Stomach smooth muscle (tissue), 2 donors: Measurements from ENCODE around the gene AGA.

Source experiments
- H3K27ac ChIP-seq: one replicate; pipeline ENCODE4 v1.7.0; 2013; ENCODE audit warnings: mild to moderate bottlenecking, low read length, inconsistent platforms
- H3K27me3 ChIP-seq, 2 donors: one replicate each; pipeline ENCODE4 v1.7.0; 2013; ENCODE audit warnings: low read length in 2 of 2; ENCODE audit not compliant: insufficient read depth in 2 of 2, control insufficient read depth in 1 of 2
- H3K36me3 ChIP-seq, 2 donors: one replicate each; pipeline ENCODE4 v1.7.0; 2013; ENCODE audit warnings: low read length in 2 of 2; ENCODE audit not compliant: control insufficient read depth in 2 of 2, insufficient read depth in 2 of 2
- H3K4me1 ChIP-seq: one replicate; pipeline ENCODE4 v1.7.0; 2013; ENCODE audit warnings: low read length; ENCODE audit not compliant: control insufficient read depth, insufficient read depth
- H3K4me3 ChIP-seq, 2 donors: one replicate each; pipeline ENCODE4 v1.7.0; 2013; ENCODE audit warnings: low read length in 2 of 2
- H3K9ac ChIP-seq, 2 donors: one replicate each; pipeline ENCODE4 v1.7.0; 2013; ENCODE audit warnings: low read length in 2 of 2, mild to moderate bottlenecking in 1 of 2
- H3K9me3 ChIP-seq, 2 donors: one replicate each; pipeline ENCODE4 v1.7.0; 2013; ENCODE audit warnings: low read length in 2 of 2; ENCODE audit not compliant: control insufficient read depth in 2 of 2
- donor health status: healthy.
- donor health status: Pancreatic carcinoma.

The AGA gene

DNA sequence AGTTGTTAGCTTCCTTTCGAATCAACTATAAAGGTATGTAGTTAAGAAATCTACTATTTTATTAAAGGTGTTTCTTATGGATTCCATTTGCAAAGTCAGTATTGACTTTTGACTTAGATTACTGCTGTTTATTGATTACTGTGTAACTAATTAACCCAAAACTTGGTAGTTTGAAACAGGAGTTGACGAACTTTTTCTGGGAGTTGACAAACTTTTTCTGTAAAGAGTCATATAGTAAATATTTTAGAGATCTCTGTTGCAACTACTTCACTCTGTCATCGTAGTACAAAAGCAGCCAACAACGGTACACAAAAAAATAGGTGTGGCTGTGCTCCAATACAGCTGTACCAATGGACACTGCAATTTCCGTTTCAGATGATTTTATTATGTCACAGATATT lies 30.2 kb downstream of the AGA start:
- Histone ChIP-seq H3K36me3 (no peaks in the 10 kb centered on the region), H3K27me3 (no peaks in the 10 kb centered on the region), H3K9me3 (no peaks in the 10 kb centered on the region), H3K27ac (no peak overlapping the region), H3K4me3 (no peak overlapping the region), H3K4me1 (no peaks in the 10 kb centered on the region), H3K9ac (no peak overlapping the region)

DNA sequence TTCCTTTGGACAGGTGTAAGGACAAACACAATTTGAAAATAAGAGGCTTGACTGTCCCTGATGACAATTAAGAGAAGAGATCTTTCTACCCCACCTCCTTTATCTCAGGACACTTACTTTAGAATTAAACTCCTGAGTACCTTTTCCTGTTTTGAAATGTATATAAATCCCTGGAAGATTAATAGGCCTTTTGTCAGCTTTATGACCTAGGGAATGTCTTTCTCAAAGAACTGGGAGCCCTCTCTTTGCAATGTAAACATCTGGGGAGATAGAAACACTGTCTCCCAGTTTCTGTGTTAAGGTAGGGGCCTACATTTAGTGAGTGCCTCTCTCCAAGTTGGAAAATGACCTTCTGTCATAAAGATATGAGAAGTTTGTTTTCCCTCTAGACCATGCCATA lies 31.7 kb downstream of the AGA start:
- no peak overlapping the region for H3K27ac ChIP-seq
- H3K9me3 ChIP-seq: no peaks in the 10 kb centered on the region
- H3K4me3 ChIP-seq: no peak overlapping the region
- no peaks in the 10 kb centered on the region for H3K27me3 ChIP-seq
- no peak overlapping the region for H3K9ac ChIP-seq
- H3K4me1 ChIP-seq: no peaks in the 10 kb centered on the region
- no peaks in the 10 kb centered on the region for H3K36me3 ChIP-seq

DNA sequence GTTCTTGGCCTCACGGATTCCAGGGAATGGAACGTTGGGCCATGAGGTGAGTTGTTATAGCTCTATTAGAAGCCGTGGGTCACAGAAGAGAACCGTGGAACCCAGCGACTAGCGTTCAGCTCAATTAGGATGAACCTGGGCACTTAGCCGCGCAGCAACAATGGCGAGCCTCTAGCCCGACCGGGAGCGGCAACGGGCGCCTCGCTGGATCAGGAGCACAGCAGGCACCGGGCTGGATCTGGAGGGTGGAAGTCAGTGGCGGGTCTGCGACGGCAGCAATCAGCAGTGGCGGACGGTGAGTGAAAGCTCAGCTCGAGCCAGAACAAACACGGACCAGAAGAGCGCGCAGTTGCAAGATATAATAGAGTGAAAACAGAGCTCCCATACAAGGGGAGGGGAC lies 34.2 kb downstream of the AGA start:
- Histone ChIP-seq H3K27me3 (no peaks in the 10 kb centered on the region), H3K27ac (no peak overlapping the region)

DNA sequence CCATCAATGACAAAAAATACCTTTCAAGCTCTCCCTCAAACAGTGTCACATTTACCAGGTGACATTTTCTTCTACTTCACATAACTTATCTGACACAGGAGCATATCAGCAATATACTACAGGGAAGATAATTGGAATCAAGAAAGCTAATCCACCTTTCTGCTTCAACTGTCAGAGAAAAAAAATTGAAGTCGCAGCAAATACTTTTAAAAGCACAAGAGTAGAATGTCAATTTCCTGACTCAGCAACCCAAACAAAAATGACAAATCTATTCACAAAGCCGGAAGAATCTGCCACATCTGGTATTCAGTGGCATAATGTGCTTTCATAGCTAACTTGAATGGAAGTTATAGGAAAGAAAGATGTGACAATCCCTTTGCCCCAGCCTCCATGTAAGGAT lies 36.7 kb downstream of the AGA start:
- H3K27me3 ChIP-seq: no peaks in the 10 kb centered on the region
- no peak overlapping the region for H3K4me3 ChIP-seq
- H3K27ac ChIP-seq: no peak overlapping the region
- no peaks in the 10 kb centered on the region for H3K9me3 ChIP-seq
- no peaks in the 10 kb centered on the region for H3K4me1 ChIP-seq
- H3K9ac ChIP-seq: no peak overlapping the region
- H3K36me3 ChIP-seq: no peaks in the 10 kb centered on the region

More for the DNA sequence above, 34.2 kb downstream of the AGA start:
- no peaks in the 10 kb centered on the region for H3K4me1 ChIP-seq
- H3K36me3 ChIP-seq: no peaks in the 10 kb centered on the region
- H3K4me3 ChIP-seq: no peak overlapping the region
- H3K9me3 ChIP-seq: no peaks in the 10 kb centered on the region
- H3K9ac ChIP-seq: no peak overlapping the region

DNA sequence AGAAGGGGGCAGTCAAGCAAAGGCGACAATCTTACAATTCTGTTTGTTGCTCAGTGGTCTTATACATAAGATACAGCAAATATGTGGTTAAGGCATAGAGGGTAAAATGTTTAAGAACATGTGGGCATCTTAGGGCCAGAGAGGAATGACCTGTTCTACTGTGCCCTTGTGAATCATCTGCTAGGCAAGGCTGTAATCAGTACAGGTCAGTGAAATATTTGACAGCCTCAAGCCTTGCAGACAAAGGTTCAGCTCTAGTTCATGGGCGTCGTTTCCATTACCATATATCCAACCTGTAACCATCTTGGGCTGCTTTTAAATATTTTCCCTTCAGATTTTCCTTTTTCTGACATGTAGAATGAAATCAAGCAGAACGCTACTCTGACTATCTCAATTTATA lies 37.3 kb downstream of the AGA start:
- Histone ChIP-seq H3K4me1 (no peaks in the 10 kb centered on the region), H3K9me3 (no peaks in the 10 kb centered on the region), H3K27ac (no peak overlapping the region), H3K36me3 (no peaks in the 10 kb centered on the region), H3K27me3 (no peaks in the 10 kb centered on the region), H3K4me3 (no peak overlapping the region), H3K9ac (no peak overlapping the region)

DNA sequence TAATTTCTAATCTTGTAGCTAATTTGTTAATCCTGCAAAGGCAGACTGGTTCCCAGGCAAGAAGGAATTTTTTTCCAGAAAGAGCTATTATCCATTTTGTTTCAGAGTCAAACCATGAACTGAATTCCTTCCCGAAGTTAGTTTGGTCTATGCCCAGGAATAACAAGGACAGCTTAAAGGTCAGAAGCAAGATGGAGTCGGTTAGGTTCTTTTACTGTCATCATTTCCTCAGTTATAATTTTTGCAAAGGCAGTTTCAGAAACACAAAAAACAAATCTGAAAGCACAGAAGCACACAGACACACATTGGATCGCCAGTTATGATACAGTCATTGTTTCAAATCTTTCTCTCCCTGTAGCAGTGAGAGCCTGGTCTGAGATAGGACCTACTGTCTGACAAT lies 37.9 kb downstream of the AGA start:
- H3K27ac ChIP-seq: no peak overlapping the region
- H3K4me3 ChIP-seq: no peak overlapping the region
- no peaks in the 10 kb centered on the region for H3K27me3 ChIP-seq
- H3K36me3 ChIP-seq: no peaks in the 10 kb centered on the region
- H3K9ac ChIP-seq: no peak overlapping the region
- no peaks in the 10 kb centered on the region for H3K9me3 ChIP-seq
- no peaks in the 10 kb centered on the region for H3K4me1 ChIP-seq

DNA sequence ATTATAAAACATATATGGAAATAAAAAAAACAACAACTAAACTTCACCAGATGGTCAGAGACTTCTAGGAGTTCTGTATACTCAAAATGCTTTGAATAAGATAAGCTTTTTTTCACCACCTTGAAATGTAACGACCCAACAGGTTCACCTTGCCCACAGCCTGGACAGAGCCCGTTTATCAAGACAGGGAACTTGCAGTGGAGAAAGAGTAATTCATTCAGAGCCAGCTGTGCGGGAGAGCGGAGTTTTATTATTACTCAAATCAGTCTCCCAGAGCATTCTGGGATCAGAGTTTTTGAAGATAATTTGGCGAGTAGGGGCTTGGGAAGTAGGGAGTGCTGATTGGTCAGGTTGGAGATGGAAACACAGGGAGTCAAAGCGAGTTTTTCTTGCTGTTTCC lies 38.5 kb downstream of the AGA start:
- Histone ChIP-seq H3K27ac (no peak overlapping the region), H3K27me3 (no peaks in the 10 kb centered on the region), H3K9ac (no peak overlapping the region)

DNA sequence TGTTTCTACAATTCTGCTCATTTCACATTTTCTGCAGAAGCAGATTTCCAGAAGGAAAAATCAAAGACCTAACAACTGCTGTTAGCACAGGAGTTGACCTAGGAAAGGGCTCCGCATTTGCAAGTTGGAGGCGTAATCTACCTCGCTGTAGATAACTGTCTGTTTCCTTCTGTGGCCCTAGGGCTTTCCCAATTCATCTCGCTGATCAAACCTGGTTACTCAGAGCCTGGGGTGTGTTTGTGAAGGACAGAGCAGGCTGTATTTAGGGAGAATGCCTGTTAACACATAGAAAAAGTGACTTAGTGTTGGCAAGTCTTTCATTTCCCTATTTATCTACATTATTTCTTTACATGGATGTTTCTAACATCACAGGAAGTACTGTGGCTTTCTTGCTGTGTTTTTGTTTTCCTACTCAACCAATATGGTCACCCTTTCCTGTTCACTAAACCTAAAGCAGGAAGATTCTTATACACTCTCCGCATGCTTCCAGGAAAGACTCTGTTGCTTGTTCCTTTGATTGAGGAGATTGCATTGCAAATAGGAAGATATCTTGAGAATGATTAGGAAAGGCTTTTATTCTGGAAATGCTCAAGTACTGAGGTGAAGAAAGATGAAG lies 40.5 kb downstream of the AGA start:
- no peak overlapping the region for H3K4me3 ChIP-seq
- no peaks in the 10 kb centered on the region for H3K27me3 ChIP-seq
- H3K36me3 ChIP-seq: no peaks in the 10 kb centered on the region
- H3K9ac ChIP-seq: no peak overlapping the region
- H3K4me1 ChIP-seq: no peaks in the 10 kb centered on the region
- no peak overlapping the region for H3K27ac ChIP-seq
- no peaks in the 10 kb centered on the region for H3K9me3 ChIP-seq

More for the DNA sequence above, 38.5 kb downstream of the AGA start:
- Histone ChIP-seq H3K36me3 (no peaks in the 10 kb centered on the region), H3K4me1 (no peaks in the 10 kb centered on the region), H3K4me3 (no peak overlapping the region), H3K9me3 (no peaks in the 10 kb centered on the region)

DNA sequence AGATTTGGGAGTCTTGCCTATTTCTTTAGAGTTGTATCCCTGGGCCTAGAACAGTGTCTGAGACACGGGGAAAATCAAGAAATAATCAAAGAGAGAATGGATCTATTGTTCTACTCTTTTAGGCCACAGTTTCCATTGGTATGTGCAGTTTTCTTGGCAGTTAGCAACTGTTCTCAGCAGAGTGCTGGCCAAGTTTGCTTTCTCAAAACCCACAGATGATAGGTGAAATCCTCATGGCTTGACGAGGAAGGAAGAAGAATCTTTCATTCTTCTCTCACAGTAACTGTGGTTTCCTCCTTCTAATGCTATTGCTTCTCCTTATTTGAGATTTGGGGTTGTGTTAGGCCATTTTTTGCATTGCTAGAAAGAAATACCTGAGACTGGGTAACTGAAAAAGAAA lies 42.2 kb downstream of the AGA start:
- no peak overlapping the region for H3K9ac ChIP-seq
- H3K4me3 ChIP-seq: no peak overlapping the region
- no peak overlapping the region for H3K27ac ChIP-seq
- H3K4me1 ChIP-seq: no peaks in the 10 kb centered on the region
- H3K27me3 ChIP-seq: no peaks in the 10 kb centered on the region
- no peaks in the 10 kb centered on the region for H3K9me3 ChIP-seq
- H3K36me3 ChIP-seq: no peaks in the 10 kb centered on the region

DNA sequence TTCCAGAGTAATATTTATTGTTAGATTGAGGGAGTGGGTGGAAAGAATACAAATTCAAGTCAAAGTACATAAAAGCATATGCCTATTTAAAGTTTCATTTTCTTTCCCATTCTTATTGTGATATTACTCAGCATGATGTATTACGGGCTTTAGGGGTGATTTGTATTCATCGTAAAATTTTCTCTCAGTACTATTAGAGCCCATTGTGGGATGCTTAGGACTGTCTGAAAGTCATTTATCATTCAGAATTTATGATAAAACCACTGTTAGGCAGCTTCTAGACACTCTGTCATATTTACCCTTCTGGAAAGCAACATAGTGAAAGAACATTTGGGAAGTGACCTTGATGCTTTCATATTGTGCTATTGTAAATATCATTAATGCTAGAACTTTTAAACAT lies 45.9 kb downstream of the AGA start:
- Histone ChIP-seq H3K27ac (no peak overlapping the region), H3K36me3 (no peaks in the 10 kb centered on the region), H3K27me3 (no peaks in the 10 kb centered on the region)

DNA sequence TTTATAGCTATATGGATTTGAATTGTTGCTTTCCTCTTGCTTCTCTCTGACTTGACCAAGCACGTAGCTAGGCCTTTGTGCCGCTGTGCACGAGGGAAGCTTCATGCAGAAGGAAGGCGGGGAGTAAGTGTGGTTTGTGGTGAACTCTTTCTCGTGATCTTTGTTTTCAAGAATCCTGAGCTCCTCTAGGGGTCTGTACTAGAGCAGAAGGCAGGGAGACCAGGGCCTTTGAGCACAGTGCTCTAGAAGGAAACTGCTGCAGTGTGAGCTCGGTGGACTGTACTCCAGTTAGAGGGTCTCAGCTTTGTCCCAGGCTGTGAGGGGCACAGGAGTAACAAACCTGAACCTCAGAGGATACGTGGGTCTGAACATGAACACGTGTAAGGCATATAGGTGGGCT lies 49.0 kb downstream of the AGA start:
- no peaks in the 10 kb centered on the region for H3K27me3 ChIP-seq
- no peak overlapping the region for H3K27ac ChIP-seq
- H3K9ac ChIP-seq: no peak overlapping the region
- H3K4me1 ChIP-seq: no peaks in the 10 kb centered on the region
- H3K4me3 ChIP-seq: no peak overlapping the region
- H3K9me3 ChIP-seq: no peaks in the 10 kb centered on the region
- no peaks in the 10 kb centered on the region for H3K36me3 ChIP-seq

More for the DNA sequence above, 45.9 kb downstream of the AGA start:
- H3K4me3 ChIP-seq: no peak overlapping the region
- no peak overlapping the region for H3K9ac ChIP-seq
- H3K4me1 ChIP-seq: no peaks in the 10 kb centered on the region
- H3K9me3 ChIP-seq: no peaks in the 10 kb centered on the region
